ENCODE measurements around the gene CNTFR. TPM values are rescaled to one million over a fixed set of nuclear protein-coding genes. Genes with fewer than 3 reads are reported as not detected.

Gene CNTFR
- total RNA-seq, 2 donors from 2014 or later: not detected

- Mint-ChIP-seq H3K4me1 (ENCODE audit: low read depth in 2 of 2) (peaks cover 18 to 32% of the 10 kb centered on the region in 2 donors), H3K9me3 (no peaks in the 10 kb centered on the region), H3K27ac (no peak overlapping the region), H3K27me3 (peaks cover 57 to 69% of the 10 kb centered on the region in 2 donors), H3K4me3 (peak overlapping the region; percentile 19), H3K36me3 (no peaks in the 10 kb centered on the region)
- no peak for DNase-seq (ENCODE audit: low spot score)
- ATAC-seq: no peak
Measured at GRCh38 chr9:34588671-34589635, 571 bp downstream of the CNTFR start.

GRCh38 chr9:34587271-34587670 lies 2.3 kb downstream of the CNTFR start:
- DNase-seq (ENCODE audit: low spot score): no peak
- Mint-ChIP-seq H3K36me3 (no peaks in the 10 kb centered on the region), H3K9me3 (no peaks in the 10 kb centered on the region), H3K4me1 (ENCODE audit: low read depth in 2 of 2) (peaks cover 12 to 24% of the 10 kb centered on the region in 2 donors), H3K27ac (no peak overlapping the region), H3K4me3 (no peak overlapping the region), H3K27me3 (peaks cover 54 to 64% of the 10 kb centered on the region in 2 donors)
- ATAC-seq: peak in 1 of 2 donors; percentile 49

GRCh38 chr9:34585946-34586669 lies 3.4 kb downstream of the CNTFR start:
- Mint-ChIP-seq H3K27ac (no peak overlapping the region), H3K9me3 (no peaks in the 10 kb centered on the region), H3K4me3 (no peak overlapping the region)

GRCh38 chr9:34584970-34585369 lies 4.6 kb downstream of the CNTFR start:
- Mint-ChIP-seq H3K4me3 (no peak overlapping the region), H3K27ac (no peak overlapping the region), H3K9me3 (no peaks in the 10 kb centered on the region), H3K4me1 (ENCODE audit: low read depth in 2 of 2) (peaks cover 8 to 9% of the 10 kb centered on the region in 2 donors), H3K36me3 (no peaks in the 10 kb centered on the region), H3K27me3 (peaks cover 55 to 70% of the 10 kb centered on the region in 2 donors)
- ATAC-seq (no peak), DNase-seq (ENCODE audit: low spot score) (no peak)

More at GRCh38 chr9:34585946-34586669, 3.4 kb downstream of the CNTFR start:
- no peaks in the 10 kb centered on the region for H3K36me3 Mint-ChIP-seq
- DNase-seq (ENCODE audit: low spot score) (no peak), ATAC-seq (no peak)
- H3K4me1 Mint-ChIP-seq (ENCODE audit: low read depth in 2 of 2): peaks cover 8 to 16% of the 10 kb centered on the region in 2 donors
- peaks cover 50 to 67% of the 10 kb centered on the region in 2 donors for H3K27me3 Mint-ChIP-seq

GRCh38 chr9:34582787-34583186 lies 6.7 kb downstream of the CNTFR start:
- no peak for ATAC-seq

GRCh38 chr9:34581318-34581717 lies 8.2 kb downstream of the CNTFR start:
- Mint-ChIP-seq H3K9me3 (no peaks in the 10 kb centered on the region), H3K27ac (no peak overlapping the region), H3K27me3 (peaks cover 48 to 72% of the 10 kb centered on the region in 2 donors), H3K4me3 (no peak overlapping the region), H3K4me1 (ENCODE audit: low read depth in 2 of 2) (peaks cover 5 to 6% of the 10 kb centered on the region in 2 donors), H3K36me3 (no peaks in the 10 kb centered on the region)
- ATAC-seq (no peak), DNase-seq (ENCODE audit: low spot score) (no peak)

More at GRCh38 chr9:34582787-34583186, 6.7 kb downstream of the CNTFR start:
- H3K27me3 Mint-ChIP-seq: peaks cover 53 to 68% of the 10 kb centered on the region in 2 donors
- no peaks in the 10 kb centered on the region for H3K36me3 Mint-ChIP-seq
- no peaks in the 10 kb centered on the region for H3K9me3 Mint-ChIP-seq
- H3K27ac Mint-ChIP-seq: no peak overlapping the region
- DNase-seq (ENCODE audit: low spot score): no peak
- no peaks in the 10 kb centered on the region for H3K4me1 Mint-ChIP-seq (ENCODE audit: low read depth in 2 of 2)
- no peak overlapping the region for H3K4me3 Mint-ChIP-seq

- Mint-ChIP-seq H3K4me1 (ENCODE audit: low read depth in 2 of 2) (peaks cover 5 to 6% of the 10 kb centered on the region in 2 donors), H3K27me3 (peaks cover 49 to 70% of the 10 kb centered on the region in 2 donors), H3K9me3 (no peaks in the 10 kb centered on the region), H3K4me3 (no peak overlapping the region), H3K36me3 (no peaks in the 10 kb centered on the region), H3K27ac (no peak overlapping the region)
- no peak for DNase-seq (ENCODE audit: low spot score)
- ATAC-seq: no peak
Measured at GRCh38 chr9:34580358-34580757, 9.2 kb downstream of the CNTFR start.

- Mint-ChIP-seq H3K27ac (no peak overlapping the region), H3K36me3 (no peaks in the 10 kb centered on the region), H3K9me3 (no peaks in the 10 kb centered on the region), H3K4me3 (no peak overlapping the region), H3K4me1 (ENCODE audit: low read depth in 2 of 2) (peaks cover 5 to 6% of the 10 kb centered on the region in 2 donors), H3K27me3 (peaks cover 51 to 70% of the 10 kb centered on the region in 2 donors)
- no peak for ATAC-seq
- no peak for DNase-seq (ENCODE audit: low spot score)
Measured at GRCh38 chr9:34579808-34580163, 9.7 kb downstream of the CNTFR start.

- Mint-ChIP-seq H3K36me3 (no peaks in the 10 kb centered on the region), H3K27me3 (peaks cover 50 to 69% of the 10 kb centered on the region in 2 donors), H3K4me1 (ENCODE audit: low read depth in 2 of 2) (peaks cover 5 to 6% of the 10 kb centered on the region in 2 donors), H3K4me3 (no peak overlapping the region), H3K27ac (no peak overlapping the region), H3K9me3 (no peaks in the 10 kb centered on the region)
- DNase-seq (ENCODE audit: low spot score) (no peak), ATAC-seq (no peak)
Measured at GRCh38 chr9:34579104-34579807, 10.3 kb downstream of the CNTFR start.

GRCh38 chr9:34578241-34579103 lies 11.1 kb downstream of the CNTFR start:
- H3K9me3 Mint-ChIP-seq: no peaks in the 10 kb centered on the region
- H3K36me3 Mint-ChIP-seq: no peaks in the 10 kb centered on the region
- peaks cover 5 to 6% of the 10 kb centered on the region in 2 donors for H3K4me1 Mint-ChIP-seq (ENCODE audit: low read depth in 2 of 2)
- peaks cover 52 to 73% of the 10 kb centered on the region in 2 donors for H3K27me3 Mint-ChIP-seq
- H3K27ac Mint-ChIP-seq: no peak overlapping the region
- DNase-seq (ENCODE audit: low spot score) (no peak), ATAC-seq (peak in 1 of 2 donors; percentile 2)
- no peak overlapping the region for H3K4me3 Mint-ChIP-seq

GRCh38 chr9:34577400-34578240 lies 11.9 kb downstream of the CNTFR start:
- H3K9me3 Mint-ChIP-seq: no peaks in the 10 kb centered on the region
- no peaks in the 10 kb centered on the region for H3K36me3 Mint-ChIP-seq
- H3K4me3 Mint-ChIP-seq: peak overlapping the region; percentile 53
- peaks cover 47 to 68% of the 10 kb centered on the region in 2 donors for H3K27me3 Mint-ChIP-seq
- peaks cover 5 to 6% of the 10 kb centered on the region in 2 donors for H3K4me1 Mint-ChIP-seq (ENCODE audit: low read depth in 2 of 2)
- H3K27ac Mint-ChIP-seq: no peak overlapping the region
- DNase-seq (ENCODE audit: low spot score) (no peak), ATAC-seq (no peak)

All from natural killer cell treated with Interleukin-12 subunit alpha and Interleukin-12 subunit beta and Interleukin-15 and Interleukin-18, amount 100 ng/mL, for 72 hours (primary cell).